Thymus (tissue), 11 donors: ENCODE measurements around the gene FOXI1. TPM values are rescaled to one million over a fixed set of nuclear protein-coding genes. Genes with fewer than 3 reads are reported as not detected.

Experiments used
- DNase-seq, 9 donors: peaks; one replicate each; pipeline ENCODE4 v3.0.0-alpha.2; 2013; ENCODE audit warnings: low spot score in 9 of 9, low read depth in 6 of 9, missing footprints in 1 of 9
- H3K27ac ChIP-seq, 2 donors: one replicate each; pipeline ENCODE4 v1.5.1; 2013; ENCODE audit warnings: control low read depth in 1 of 2, low read depth in 1 of 2, low read length in 1 of 2, mild to moderate bottlenecking in 1 of 2, moderate library complexity in 1 of 2
- H3K27me3 ChIP-seq, 2 donors: one replicate each; pipeline ENCODE4 v1.5.1; 2013; ENCODE audit warnings: low read length in 1 of 2; ENCODE audit not compliant: control insufficient read depth in 2 of 2, insufficient read depth in 1 of 2
- H3K36me3 ChIP-seq, 2 donors: one replicate each; pipeline ENCODE4 v1.5.1; 2013; ENCODE audit warnings: low read length in 1 of 2, mild to moderate bottlenecking in 1 of 2, moderate library complexity in 1 of 2; ENCODE audit not compliant: control insufficient read depth in 2 of 2, insufficient read depth in 2 of 2
- H3K4me1 ChIP-seq, 2 donors: one replicate each; pipeline ENCODE4 v1.5.1; 2013; ENCODE audit warnings: low read length in 2 of 2; ENCODE audit not compliant: control insufficient read depth in 2 of 2, insufficient read depth in 2 of 2
- H3K4me3 ChIP-seq, 2 donors: one replicate each; pipeline ENCODE4 v1.5.1; 2013; ENCODE audit warnings: low read length in 2 of 2, control low read depth in 1 of 2, mild to moderate bottlenecking in 1 of 2
- H3K9me3 ChIP-seq, 2 donors: one replicate each; pipeline ENCODE4 v1.5.1; 2013; ENCODE audit warnings: low read length in 1 of 2, mild to moderate bottlenecking in 1 of 2; ENCODE audit not compliant: control insufficient read depth in 2 of 2, insufficient read depth in 1 of 2
- WGBS: extraction: QIAGEN DNeasy Blood & Tissue Kit; methylation state at CpG from one replicate; pipeline ENCODE4 v1.1.7; 2013; 5-methylcytosine and 5-hydroxymethylcytosine counted together
- polyA plus RNA-seq: library from polyadenylated mRNA; stranded (reverse); fragments of 200-250 nt; gene quantifications from one replicate; pipeline ENCODE4 v1.2.3, GENCODE V29; 2013
- total RNA-seq: library from RNA; stranded (reverse); fragments of 120-200 nt; gene quantifications from one replicate; pipeline ENCODE4 v1.2.4, GENCODE V29; 2013
- donor health status: healthy.

Gene FOXI1
- total and polyA plus RNA-seq, 2 donors, result 0.14 to 1.3 TPM

DNA sequence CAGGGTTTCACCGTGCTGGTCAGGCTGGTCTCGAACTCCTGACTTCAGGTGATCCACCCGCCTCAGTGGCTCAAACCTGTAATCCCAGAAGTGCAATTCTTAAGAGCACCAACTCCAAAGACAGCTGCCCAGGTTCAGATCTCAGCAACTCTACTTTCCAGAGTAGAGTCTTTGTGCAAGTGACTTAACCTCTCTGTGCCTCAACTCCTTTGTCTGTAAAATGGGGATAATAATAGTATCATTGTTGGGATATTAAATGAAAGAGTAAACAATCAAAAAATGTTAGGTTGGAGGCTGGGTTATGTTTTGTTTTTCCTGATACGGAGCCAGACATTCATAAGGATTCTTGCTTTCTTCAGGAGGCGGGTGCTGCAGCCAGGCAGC, 45.0 kb downstream of the FOXI1 start:
- Histone ChIP-seq H3K27ac (peak overlapping the region in 1 of 2 donors; percentile 43), H3K36me3 (no peaks in the 10 kb centered on the region), H3K9me3 (no peaks in the 10 kb centered on the region), H3K4me3 (no peak overlapping the region), H3K4me1 (no peaks in the 10 kb centered on the region), H3K27me3 (no peaks in the 10 kb centered on the region)
- no peak for DNase-seq
- WGBS, result 94% methylated on average over 5 of the region's 5 CpGs

DNA sequence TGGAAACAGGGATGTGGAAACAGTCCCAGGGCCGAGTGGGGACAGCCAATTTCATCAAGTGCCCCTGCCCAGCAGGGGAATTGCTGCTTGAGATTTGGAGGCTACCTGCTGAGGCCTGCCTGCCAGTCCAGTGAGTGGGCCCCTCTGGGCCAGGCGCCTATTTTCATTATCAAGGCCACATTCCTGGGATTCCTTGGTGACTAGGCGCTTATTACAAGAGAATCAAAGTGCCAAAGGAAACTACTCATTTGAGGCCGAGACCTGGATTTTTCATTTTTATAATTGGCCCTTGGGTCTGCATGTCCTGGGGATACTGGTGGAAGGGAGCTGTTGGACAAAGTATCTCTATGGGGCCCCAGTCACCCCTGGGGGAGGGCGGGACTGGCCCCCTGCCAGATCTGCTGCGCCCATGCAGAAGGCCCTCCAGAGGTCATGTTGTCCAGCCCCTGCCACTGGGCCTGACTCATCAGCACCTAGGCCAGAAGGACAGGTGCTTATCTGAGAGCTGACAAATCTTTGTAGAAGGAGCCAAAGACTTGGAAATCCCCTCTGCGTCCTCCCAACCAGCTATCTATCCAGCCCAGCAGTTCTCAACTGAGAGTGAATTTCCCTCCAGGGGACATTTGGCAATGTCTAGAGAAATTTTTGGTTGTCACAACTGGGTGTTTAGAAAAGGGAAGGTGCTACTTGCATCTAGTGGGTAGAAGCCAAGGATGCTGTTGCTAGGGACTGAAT, 45.6 kb downstream of the FOXI1 start:
- 92% methylated on average over 7 of the region's 7 CpGs for WGBS
- Histone ChIP-seq H3K4me3 (no peak overlapping the region), H3K9me3 (no peaks in the 10 kb centered on the region), H3K36me3 (no peaks in the 10 kb centered on the region), H3K4me1 (no peaks in the 10 kb centered on the region), H3K27ac (peak overlapping the region in 1 of 2 donors; percentile 43), H3K27me3 (no peaks in the 10 kb centered on the region)
- peak in 1 of 9 donors; percentile 9 for DNase-seq

- no peaks in the 10 kb centered on the region for H3K9me3 ChIP-seq
- 95% methylated on average over 3 of the region's 3 CpGs for WGBS
- no peak overlapping the region for H3K4me3 ChIP-seq
- no peaks in the 10 kb centered on the region for H3K36me3 ChIP-seq
- DNase-seq, result no peak
- no peaks in the 10 kb centered on the region for H3K4me1 ChIP-seq
- H3K27me3 ChIP-seq, result no peaks in the 10 kb centered on the region
- H3K27ac ChIP-seq, result no peak overlapping the region
Measured at GRCh38 chr5:170152767-170153166, 47.1 kb downstream of the FOXI1 start.

DNA sequence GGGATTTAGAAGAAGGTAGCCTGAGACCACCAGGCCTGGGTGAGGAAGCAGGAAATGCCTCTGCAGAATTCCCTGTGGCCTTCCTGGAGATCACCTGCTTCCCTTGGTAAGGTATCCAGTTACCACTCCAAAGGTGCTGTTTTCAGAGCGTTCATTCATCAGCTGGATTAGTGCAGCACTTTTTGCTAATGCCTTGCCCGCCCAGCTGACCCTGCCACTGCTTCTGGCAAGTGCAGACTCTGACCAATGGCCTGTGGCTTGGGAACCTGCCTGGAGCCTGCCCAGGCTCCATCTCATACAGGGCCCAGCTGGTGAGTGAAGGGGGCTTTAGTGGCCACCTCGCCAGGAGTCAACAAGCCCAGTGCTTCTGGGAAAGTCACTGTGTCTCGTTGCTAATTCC, 48.6 kb downstream of the FOXI1 start:
- DNase-seq, result no peak
- no peaks in the 10 kb centered on the region for H3K4me1 ChIP-seq
- WGBS, result 94% methylated on average over 4 of the region's 4 CpGs
- no peaks in the 10 kb centered on the region for H3K27me3 ChIP-seq
- no peak overlapping the region for H3K27ac ChIP-seq
- no peak overlapping the region for H3K4me3 ChIP-seq
- H3K9me3 ChIP-seq, result no peaks in the 10 kb centered on the region
- no peaks in the 10 kb centered on the region for H3K36me3 ChIP-seq

- Histone ChIP-seq H3K9me3 (no peaks in the 10 kb centered on the region), H3K27ac (no peak overlapping the region), H3K4me1 (no peaks in the 10 kb centered on the region), H3K36me3 (no peaks in the 10 kb centered on the region), H3K4me3 (no peak overlapping the region), H3K27me3 (no peaks in the 10 kb centered on the region)
- DNase-seq, result no peak
- WGBS, result 87% methylated on average over 2 of the region's 2 CpGs
Measured at GRCh38 chr5:170154744-170155143, 49.0 kb downstream of the FOXI1 start.

DNA sequence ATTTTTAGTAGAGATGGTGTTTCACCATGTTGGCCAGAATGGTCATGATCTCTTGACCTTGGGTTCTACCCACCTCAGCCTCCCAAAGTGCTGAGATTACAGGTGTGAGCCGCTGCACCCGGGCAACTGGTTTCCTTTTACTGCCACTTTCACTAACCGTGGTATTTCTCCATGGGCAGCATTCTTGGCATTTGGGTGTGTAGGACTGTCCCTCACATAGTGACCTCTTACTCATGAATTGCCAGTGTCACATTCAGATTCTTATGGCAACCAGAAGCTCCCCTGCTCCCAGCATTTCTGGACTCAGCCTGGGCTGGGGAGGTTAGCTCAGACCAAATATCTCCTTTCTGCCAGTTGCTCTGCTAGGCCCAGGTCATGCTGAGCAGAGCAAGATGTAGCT, 50.1 kb downstream of the FOXI1 start:
- Histone ChIP-seq H3K27ac (no peak overlapping the region), H3K27me3 (no peaks in the 10 kb centered on the region), H3K9me3 (no peaks in the 10 kb centered on the region), H3K36me3 (no peaks in the 10 kb centered on the region), H3K4me3 (no peak overlapping the region), H3K4me1 (no peaks in the 10 kb centered on the region)
- WGBS, result 96% methylated on average over 3 of the region's 3 CpGs
- no peak for DNase-seq

DNA sequence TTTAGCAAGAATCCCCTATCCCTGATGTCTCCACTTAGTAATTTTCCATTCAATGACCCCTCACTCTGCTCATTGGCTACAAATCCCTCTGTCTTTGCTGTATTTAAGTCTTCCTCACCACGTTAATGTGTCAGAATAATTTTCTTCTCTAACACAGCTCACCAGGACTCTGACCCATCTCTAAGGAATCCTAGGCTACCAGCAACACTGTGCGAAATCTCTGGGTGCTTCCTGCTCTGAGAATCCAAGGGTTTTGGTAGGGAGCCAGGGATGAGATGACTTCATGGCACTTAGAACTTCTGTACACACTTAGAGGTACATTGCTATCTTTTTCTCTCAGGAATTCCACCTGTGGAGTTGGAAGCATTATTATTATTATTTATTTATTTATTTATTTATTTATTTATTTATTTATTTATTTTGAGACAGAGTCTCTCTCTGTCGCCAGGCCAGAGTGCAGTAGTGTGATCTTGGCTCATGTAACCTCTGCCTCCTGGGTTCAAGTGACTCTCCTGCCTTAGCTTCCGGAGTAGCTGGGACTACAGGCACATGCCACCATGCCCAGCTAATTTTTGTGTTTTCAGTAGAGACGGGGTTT, 53.5 kb downstream of the FOXI1 start:
- Histone ChIP-seq H3K4me3 (no peak overlapping the region), H3K36me3 (no peaks in the 10 kb centered on the region), H3K4me1 (no peaks in the 10 kb centered on the region), H3K9me3 (no peaks in the 10 kb centered on the region), H3K27me3 (no peaks in the 10 kb centered on the region), H3K27ac (no peak overlapping the region)
- 78% methylated on average over 5 of the region's 5 CpGs for WGBS
- DNase-seq, result no peak

Other genes with a start within 250 kb of the FOXI1 start
- not detected for gene INSYN2B, start 125.4 kb upstream of the FOXI1 start, total RNA-seq
- gene INSYN2B, start 125.4 kb upstream of the FOXI1 start, polyA plus RNA-seq, result not detected
- gene C5orf58, start 127.1 kb downstream of the FOXI1 start, total RNA-seq, result not detected
- 0.48 TPM for gene C5orf58, start 127.1 kb downstream of the FOXI1 start, polyA plus RNA-seq
- 73.7 TPM for gene LCP2, start 191.9 kb downstream of the FOXI1 start, total RNA-seq
- 131 TPM for gene LCP2, start 191.9 kb downstream of the FOXI1 start, polyA plus RNA-seq